IMR-90 (cell line): ENCODE measurements around the gene PCDHGA7.

Source experiments
- BHLHE40 ChIP-seq: fragments of 150-350 bp; IDR thresholded peaks from 2 replicates; pipeline ENCODE4 v1.6.1; 2016; ENCODE audit warnings: mild to moderate bottlenecking, low read depth, low read length
- CEBPB ChIP-seq: IDR thresholded peaks from 2 replicates; pipeline ENCODE4 v1.6.1; 2012; ENCODE audit warnings: low read depth, low read length, improper control_type of control experiment
- CHD1 ChIP-seq: IDR thresholded peaks from 2 replicates; pipeline ENCODE4 v1.6.1; 2012; ENCODE audit warnings: low read depth, low read length, improper control_type of control experiment
- CTCF ChIP-seq: conservative IDR thresholded peaks from 2 replicates; pipeline ENCODE4 v1.5.1; 2012; ENCODE audit warnings: mild to moderate bottlenecking, low read depth, low read length, improper control_type of control experiment
- FOS ChIP-seq: fragments of 150-350 bp; IDR thresholded peaks from 2 replicates; pipeline ENCODE4 v1.6.1; 2016; ENCODE audit warnings: low read depth, low read length
- MAFK ChIP-seq: IDR thresholded peaks from 2 replicates; pipeline ENCODE4 v1.6.1; 2012; ENCODE audit warnings: low read depth, low read length, improper control_type of control experiment
- MXI1 ChIP-seq: IDR thresholded peaks from 2 replicates; pipeline ENCODE4 v1.6.1; 2012; ENCODE audit warnings: low read depth, mild to moderate bottlenecking, low read length, moderate library complexity, borderline replicate concordance
- POLR2A ChIP-seq: IDR thresholded peaks from 2 replicates; pipeline ENCODE4 v1.6.1; 2012; ENCODE audit warnings: mild to moderate bottlenecking, low read depth, low read length
- RAD21 ChIP-seq: IDR thresholded peaks from 2 replicates; pipeline ENCODE4 v1.6.1; 2012; ENCODE audit warnings: low read length, improper control_type of control experiment
- RCOR1 ChIP-seq: IDR thresholded peaks from 2 replicates; pipeline ENCODE4 v1.6.1; 2012; ENCODE audit warnings: mild to moderate bottlenecking, low read length, improper control_type of control experiment; ENCODE audit not compliant: insufficient replicate concordance
- RFX5 ChIP-seq: IDR thresholded peaks from 2 replicates; pipeline ENCODE4 v1.8.0; 2012; ENCODE audit warnings: low read depth, mild to moderate bottlenecking, low read length, moderate library complexity
- SMC3 ChIP-seq: fragments of 150-350 bp; IDR thresholded peaks from 2 replicates; pipeline ENCODE4 v1.6.1; 2016; ENCODE audit warnings: low read depth, mild to moderate bottlenecking, antibody characterized with exemption, low read length, moderate library complexity
- USF2 ChIP-seq: fragments of 150-350 bp; IDR thresholded peaks from 2 replicates; pipeline ENCODE4 v1.6.1; 2017; ENCODE audit warnings: mild to moderate bottlenecking, antibody characterized with exemption, low read length, low read depth

- TF ChIP-seq CTCF (peak; percentile 65), POLR2A (no peak), CEBPB (no peak), FOS (no peak), RCOR1 (no peak), USF2 (no peak), SMC3 (peak; percentile 41), BHLHE40 (0 out of 2 replicates have a peak, but pooled peaks have one; percentile 0), CHD1 (no peak), RFX5 (no peak), RAD21 (peak; percentile 72), MAFK (no peak), MXI1 (no peak)
Measured at GRCh38 chr5:141369994-141370848, 12.3 kb upstream of the PCDHGA7 start, which contains the start of gene PCDHGB3.
